Dermis blood vessel endothelial cell (primary cell): ENCODE measurements around the gene ZBTB7C. TPM values are rescaled to one million over a fixed set of nuclear protein-coding genes. Genes with fewer than 3 reads are reported as not detected.

Experiments
- DNase-seq: peaks from one replicate; pipeline ENCODE4 v3.0.0; 2010
- total RNA-seq: library from RNA; depleted of rRNA; stranded (reverse); fragments of >200 nt; gene quantifications from 2 replicates; pipeline ENCODE4 v1.2.3, GENCODE V29; 2014

The ZBTB7C gene
- total RNA-seq, 1 donor from 2014 or later = not detected

DNA sequence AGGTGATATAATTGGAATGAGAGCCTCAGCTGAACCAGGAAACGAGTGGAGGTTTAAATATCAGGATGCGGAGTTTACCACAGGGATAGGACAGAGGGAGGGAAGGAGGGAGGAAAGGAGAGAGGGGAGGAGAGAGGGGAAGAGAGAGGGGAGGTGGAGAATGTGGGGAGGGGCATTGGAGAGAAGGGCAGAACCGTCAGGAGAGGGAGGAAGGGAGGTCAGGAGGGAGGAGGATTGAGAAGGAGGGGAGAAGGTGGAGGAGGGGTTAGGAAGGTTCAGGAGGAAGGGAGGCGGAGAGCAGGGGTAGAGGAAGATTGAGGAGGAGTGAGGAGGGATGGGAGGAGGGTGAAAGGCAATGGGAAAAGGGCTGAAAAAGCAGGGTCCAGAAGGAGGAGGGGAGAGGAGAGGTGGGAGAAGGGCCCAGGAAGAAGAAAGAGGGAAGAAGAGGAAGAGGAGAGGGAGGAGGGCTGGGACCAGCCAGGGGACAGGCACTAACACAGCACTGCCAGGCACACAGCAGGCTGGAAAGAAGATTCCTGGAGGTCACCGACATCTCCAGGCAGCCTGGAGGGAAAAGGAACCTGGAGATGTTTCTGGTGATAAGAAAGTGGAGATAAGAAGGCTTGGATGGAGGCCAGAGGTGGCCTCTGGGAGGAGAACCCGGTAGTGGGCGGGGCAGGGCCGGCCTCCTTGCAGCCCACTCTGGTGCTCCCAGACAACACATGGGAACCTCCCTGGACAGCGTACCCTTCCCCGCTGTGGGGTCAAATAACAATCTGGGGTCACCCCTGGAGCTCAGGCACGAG is 302.0 kb downstream of the ZBTB7C start:
- DNase-seq = no peak

DNA sequence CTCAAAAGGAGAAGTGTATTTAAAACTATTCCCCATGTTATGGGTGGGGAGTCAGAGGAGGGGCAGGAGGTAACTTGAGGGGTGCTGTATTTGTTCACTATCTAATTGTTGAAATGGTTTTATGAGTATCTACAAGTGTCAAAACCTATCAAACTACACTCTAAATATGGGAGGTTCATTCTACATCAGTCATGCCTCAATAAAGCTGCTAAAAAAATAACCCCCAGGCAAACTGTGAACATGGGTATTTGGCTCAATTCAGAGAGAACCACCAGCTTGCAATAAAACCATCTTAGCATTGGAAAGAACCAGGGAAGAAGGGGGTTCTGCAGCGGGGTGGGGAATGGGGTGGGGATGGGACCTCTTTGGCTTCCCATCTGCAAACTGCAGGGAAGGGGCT is 302.7 kb downstream of the ZBTB7C start:
- no peak for DNase-seq

DNA sequence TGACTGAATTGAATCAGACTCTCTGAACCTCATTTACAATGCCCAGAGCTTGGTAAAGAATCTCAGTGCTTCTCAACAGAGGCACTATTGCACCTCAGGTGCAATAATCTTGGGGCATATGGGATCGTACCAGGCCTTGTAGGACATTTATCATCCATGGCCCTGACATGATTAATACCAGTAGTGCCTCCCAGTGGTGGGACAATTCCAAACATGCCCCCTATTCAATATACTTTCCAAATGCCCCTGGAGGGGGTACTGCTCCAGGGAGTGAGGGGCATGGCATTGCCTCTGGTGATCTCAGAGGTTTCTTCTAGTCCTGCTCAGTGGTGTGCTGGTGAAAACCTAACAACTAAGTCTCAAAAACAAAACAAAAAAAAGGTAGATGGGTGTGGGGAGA is 303.9 kb downstream of the ZBTB7C start:
- peak; percentile 3 for DNase-seq

DNA sequence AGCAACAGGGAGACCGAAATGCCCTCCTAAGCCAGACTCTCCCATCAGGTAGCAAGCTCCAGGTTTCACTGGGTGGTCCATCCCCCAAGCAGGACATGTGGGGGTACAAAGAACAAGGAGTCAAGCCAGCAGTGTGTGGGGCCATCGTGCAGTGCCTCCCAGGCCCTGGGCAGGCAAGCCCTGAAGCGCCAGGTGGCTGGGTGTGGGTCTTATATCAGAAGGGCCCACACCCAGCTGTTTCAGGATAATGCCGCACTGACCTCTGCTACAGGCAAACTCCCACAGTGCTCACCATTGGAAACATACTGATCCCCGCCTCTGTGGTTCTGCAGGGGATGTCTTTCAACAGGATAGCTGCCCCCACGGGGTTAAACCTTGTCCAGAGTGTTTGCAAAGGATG is 304.5 kb downstream of the ZBTB7C start:
- no peak for DNase-seq

DNA sequence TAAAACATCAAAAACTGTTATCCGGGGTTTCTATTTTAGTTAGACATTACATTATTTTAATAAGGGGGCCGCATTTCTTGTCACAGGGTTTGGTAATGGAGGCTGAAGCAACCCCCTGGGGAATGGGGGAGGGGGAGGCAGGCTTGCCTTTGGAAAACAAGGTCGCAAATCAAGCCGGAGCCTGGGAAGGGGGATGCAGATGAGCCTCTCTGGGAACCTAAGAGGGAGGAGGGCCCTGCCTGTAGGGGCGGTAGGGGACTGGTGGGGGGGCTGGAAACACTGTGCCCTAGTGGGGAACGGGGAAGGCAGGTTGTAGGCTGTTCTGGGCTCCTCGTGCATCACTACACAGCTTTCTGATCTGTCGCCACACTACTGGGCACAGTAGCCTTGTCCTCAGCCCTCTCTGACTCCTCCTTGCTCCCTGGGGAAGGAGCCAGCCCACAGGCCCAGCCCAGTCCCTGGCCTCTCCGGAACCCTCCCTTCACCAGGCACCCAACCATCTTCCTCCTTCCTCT is 308.5 kb downstream of the ZBTB7C start:
- no peak for DNase-seq

DNA sequence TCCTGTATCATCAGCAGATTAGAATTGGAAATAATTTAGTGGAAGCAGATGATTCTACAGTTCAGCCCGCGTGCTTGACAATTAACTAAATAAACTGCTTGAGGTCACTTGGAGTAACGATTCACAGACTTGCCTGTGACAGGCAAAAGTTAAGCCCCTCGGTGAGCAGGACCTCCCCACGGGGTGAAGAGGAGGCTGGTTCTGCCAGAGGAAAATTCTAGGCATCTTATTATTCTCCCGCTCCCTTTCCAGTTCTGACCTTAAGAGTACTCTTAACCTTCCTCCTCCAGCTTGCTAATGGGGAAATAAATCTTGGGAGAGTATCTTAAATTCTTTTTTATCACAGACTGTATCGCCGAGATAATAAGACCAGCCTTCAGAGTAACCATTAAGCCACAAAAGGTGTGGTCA is 309.0 kb downstream of the ZBTB7C start:
- DNase-seq = no peak

DNA sequence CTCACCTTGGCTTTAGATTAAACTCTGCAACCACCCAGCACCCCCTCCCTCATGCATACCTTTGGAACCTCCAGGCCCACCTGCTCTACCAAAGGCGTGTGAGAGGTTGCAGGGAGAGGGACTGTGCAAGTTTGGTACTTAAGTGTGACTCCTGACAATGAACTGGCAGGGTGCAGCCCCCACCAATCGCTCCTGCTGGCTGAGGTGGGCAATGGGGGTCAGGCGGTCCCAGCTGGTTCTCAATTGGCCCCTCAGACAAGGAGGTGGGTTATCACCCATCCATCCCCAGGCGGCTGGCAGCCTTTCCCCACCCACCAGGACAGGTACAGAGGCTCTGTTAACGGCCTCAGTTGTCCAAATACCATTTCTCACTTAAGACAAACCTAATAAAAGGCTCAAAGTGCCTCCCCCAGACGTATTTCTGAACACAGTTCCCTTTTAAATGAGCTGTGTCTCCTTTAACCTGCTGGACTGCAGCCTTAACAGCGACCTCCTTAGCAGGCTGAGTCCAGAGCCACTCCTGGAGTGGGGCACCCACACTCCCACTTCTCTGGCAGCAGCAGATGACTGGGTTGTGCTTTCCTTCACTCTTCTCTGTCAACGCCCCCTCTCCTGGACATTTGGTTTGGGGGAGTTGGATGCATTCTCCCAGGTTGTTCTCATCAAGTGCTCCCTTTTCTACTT is 309.6 kb downstream of the ZBTB7C start:
- DNase-seq = no peak

DNA sequence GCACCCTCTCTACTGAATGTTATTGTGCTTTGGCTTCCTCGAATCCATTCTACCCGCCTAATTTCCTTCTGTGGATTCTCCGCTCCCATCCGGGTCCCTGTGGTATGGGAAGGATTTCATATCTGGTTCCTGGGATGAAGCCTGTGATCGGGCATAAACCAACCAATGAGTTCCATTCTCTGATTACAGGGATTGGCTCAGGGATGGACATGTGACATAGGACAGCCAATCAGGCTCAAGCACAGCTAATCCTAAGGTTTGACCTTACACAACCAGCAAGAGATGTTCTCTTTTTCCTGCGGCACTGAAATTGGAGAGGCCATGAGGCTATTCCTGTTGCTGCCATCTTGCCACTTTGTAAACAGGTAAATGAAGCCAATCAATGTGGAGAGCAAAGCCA is 310.6 kb downstream of the ZBTB7C start:
- no peak for DNase-seq

DNA sequence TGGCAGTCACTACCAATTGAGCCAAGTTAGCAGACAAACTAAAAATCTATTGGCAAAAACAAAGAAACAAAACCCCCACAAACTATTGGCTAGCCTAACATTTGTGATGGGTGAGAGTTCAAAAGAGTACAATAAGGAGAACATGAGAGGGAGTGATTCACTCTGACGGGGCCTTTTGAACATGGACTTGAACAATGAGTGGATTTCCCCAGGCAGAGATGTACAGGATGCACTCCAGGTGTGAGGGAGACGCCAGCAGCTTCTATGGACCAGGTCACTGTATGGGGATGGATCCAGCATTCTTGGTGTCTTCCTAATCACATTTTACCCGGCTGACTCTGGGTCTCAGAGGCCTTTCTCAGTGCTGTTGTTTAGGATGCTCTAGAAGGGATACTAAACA is 311.2 kb downstream of the ZBTB7C start:
- DNase-seq = no peak

DNA sequence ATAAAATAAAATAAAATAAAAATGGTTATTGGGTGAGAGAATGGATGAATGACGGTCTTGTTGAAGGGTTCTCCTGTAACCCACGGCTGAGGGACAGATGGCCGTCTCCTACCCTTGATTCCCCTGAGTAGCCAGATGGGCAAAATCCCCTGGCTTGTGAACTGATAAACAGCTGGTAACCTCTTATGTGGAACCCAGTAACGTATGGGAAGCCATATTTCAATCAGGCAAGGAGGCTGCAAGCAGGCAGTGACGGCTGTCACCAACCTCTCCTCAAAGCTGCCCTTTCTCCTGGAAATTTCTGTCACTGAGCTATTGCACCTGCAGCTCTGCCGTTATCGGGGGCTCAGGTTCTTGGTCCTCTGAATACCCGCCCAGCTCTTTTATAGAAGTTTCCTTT is 313.5 kb downstream of the ZBTB7C start:
- no peak for DNase-seq

DNA sequence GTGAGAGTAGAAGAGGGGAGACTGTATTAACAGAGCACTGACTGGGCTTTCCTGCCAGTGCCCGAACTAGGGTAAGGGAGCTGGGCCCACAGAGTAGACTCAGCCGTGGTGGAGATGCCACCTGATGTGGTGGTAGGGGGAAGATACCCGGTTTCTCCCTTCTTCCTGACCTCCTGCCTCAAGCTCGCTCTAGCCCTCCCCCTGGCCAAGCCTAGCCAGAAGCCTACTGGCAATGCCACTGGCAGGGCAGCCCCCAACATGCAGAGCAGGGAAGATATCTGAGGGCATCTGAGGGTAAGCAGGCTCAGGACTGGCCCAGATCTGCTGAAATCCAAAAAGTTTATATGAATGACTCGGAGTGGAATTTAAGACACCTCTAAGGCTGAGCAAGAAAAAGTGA is 316.1 kb downstream of the ZBTB7C start:
- DNase-seq = no peak

DNA sequence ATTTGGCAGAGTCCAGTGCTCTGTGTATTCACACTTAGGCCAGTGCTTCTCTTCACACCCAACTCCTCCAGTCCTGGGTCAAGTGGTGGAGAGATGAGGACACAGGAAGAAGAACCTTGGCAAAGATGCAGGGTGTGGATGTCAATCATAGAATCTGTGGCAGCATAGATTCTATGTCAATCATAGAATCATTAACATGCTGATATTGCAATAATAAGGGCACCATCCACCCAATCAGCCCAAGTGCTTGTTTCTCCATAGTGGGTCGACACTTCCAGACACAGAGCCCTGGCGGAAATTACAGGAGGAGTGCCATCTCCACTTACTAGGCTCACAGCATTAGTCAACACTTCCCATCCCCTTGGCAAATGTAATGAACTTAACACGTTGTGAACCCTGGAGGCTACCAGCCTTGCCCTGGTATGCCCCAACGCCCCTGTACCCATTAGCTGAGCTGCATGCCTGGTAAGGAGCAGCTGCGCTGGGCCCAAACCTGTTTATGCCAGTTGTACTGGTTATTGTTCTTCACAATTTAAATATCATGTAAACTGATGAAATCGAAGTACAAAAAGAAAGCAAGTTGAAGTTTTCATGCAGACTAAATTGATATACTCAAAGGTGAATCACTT is 317.2 kb downstream of the ZBTB7C start:
- no peak for DNase-seq

DNA sequence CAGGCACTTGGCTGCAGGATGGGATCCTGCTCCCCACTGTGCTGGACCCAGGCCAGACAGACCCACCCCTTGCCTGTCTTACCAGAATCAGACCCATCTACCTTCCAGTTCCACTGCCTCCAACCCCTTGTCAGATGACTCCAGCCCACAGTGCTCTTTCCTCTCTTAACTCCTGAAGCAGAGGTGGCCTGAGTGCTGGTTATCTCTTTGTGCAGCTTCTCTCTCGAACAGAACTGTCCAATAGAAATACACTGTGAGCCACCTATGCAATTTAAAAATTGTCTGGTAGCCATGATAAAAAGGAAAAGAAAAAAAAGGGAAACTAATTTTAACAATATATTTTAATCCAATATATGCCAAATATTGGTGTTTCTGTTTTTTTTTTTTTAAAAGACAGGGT is 318.5 kb downstream of the ZBTB7C start:
- DNase-seq = no peak

DNA sequence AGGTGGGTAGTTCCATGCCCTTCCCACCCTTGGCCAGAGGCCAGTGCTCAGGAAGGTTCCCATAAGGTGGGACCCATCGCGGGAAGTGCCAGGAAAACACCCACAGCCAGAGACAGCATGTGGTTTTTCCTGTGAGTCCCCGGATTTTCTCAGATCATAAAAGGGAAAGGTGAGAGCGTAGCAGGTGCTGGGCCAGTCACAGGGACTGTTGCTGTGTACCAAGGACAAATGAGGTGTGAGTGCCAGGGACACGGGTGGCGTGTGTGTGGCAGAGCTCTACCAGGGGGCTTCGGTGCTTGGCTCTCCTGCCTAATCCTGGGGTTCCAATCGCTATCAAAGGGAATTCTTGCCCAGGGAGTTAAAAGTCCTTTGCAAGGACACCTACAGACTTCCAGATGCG is 319.2 kb downstream of the ZBTB7C start:
- DNase-seq = no peak

DNA sequence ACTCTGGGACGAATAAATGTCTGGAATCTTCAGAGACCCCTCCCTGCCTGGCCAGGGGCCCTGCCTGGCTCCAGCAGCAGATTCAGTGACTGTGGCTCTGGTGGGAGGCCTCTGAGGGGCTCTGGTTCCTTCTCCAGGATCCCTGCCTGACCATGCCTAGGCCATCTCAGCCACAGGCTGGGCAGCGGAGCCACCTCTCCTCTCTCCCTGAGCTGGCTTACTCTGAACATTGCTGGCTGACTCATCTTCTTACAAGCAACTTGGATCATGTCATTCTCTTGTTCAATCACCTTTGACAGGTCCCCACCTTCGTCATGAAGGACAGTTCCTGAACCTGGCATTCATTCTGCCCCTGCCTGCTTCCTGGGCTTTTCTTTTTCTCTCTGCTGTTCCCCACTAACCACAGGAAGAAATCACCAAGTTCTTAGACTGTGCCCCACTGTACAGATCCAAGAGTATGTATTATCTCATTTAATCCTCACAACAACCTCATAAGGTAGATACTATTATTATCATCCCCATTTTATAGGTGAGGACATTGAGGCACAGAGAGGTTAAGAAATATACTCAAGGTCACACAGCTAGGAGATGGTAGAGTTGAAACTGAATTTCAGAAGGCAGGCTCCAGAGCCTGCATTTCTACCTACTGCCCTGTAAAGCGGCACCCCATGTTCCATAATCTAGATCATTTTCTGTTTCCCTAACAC is 323.2 kb downstream of the ZBTB7C start:
- DNase-seq = no peak

DNA sequence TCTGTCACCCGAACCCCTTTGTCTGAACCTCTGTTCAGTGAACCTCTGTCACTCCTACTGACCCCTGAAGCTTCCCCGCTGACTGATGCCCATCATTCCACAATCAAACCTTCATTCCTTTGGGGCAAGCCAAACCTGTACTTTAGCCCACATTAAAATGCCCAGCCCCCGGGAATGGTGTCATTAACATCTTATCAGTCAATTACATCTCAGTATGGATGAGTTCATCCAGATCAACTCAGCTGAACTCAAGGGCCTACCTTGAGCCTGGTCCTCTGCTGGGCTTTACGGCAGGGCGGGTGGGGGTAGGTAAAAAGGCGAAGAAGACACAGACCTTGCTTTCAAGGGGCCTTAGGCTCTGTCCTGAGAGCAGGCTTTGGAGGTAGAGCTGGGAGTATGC is 324.3 kb downstream of the ZBTB7C start:
- no peak for DNase-seq

DNA sequence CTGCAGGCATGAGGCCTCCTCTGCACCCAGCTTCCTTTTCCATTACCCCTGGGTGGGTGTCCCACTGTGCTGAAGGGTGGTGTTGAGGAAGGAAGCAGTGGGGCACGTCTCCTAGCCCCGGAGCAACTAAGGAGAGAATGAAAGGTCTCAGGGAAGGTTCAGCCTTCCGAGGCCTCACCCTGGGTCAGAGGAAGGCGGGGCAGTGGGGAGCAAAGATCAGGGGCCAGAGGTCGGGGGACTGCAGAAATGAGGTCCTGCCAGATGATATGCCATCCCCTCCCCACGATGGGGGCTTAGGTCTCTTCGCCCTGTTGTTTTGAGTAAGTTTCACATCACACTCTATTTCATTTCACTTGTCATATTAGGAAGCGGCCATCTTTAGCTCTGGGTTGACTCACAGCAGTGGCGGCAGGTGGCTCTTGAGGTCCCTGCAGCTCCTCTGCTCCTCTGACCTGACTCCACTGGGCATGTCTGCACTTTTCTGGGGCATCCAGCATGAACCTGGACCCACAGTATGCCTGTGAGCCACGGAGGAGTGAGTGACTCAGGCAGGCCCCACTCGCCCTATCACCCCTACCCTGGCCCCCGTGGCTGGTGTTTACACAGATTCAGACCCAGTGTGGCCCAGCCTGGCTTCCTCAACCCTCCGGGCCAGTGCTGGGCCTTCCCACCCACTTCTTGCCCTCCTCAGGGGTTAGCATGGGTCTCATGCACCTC is 325.0 kb downstream of the ZBTB7C start:
- DNase-seq = no peak

DNA sequence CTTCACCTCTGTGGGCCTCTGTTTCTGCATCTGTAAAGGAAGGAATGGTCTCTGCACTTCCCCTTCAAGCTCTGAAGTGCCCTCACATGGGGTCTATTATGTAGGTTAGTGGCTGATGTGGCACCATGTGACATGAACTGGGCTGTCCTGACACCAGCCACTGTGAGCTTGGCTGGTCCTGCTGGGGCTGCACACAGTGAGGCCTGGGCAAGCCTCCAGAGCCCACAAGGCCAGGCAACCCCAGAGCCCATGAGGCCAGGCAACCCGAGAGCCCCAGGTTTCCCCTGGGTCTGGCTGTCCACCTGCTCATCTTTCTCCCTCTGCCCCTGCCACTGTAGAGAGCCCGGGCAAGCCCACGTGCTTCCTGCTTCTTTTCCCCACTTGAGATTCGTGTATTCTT is 328.6 kb downstream of the ZBTB7C start:
- DNase-seq = no peak

DNA sequence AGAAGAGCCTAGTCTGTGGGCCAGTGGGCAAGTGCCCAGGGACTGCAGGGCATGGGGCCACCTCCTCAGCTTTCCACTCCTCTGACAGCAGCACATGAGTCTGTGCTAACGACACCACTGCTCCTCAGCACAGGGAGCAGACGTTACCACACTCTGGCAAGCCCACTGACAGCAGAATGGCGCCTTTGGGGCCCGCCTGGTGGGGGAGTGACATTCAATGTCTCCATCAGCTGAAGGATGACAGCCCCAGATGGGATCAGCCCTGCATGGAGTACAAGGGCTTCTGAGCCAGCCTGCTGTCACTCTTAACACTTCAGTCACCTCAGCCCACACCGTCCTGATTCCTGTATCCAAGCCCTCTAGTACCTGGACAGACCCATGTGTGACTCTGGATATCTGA is 329.3 kb downstream of the ZBTB7C start:
- DNase-seq = no peak

DNA sequence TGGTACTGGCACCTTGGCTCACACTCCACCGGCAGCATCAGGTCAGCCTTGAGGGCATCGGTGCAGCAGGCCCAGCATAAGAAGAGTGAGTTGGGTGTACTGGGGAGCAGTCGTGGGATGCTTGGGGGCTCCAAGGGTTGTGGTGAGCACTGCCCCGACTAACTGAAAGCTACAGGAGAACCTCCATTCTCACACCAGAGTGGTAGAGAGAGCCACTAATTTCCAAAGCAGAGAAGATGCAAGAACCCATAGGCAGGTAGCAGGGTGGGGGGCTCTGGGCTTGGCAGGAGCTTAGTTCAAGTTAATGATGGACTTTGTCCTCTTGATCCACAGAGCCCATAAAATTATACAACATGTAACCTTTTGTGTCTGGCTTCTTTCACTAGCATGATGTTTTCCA is 330.7 kb downstream of the ZBTB7C start:
- DNase-seq = no peak

DNA sequence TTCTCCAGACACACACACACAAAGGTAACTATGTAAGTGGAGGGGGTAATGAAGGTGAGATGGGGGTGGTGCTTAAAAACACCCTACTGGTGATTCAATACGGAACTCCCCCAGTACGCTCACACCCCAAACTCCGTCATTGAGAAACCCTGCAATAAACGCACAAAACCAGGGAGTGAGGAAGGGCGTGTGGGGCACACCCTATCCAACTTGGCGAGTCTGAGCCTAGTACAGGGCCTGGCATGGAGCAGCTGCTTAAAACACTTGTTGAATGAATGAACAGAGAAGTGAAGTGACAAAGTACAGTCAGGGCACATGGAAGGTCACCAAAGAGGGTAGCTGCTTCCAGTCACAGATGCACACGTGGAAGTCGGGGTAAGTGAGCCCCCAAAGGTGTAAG is 331.9 kb downstream of the ZBTB7C start:
- DNase-seq = no peak

DNA sequence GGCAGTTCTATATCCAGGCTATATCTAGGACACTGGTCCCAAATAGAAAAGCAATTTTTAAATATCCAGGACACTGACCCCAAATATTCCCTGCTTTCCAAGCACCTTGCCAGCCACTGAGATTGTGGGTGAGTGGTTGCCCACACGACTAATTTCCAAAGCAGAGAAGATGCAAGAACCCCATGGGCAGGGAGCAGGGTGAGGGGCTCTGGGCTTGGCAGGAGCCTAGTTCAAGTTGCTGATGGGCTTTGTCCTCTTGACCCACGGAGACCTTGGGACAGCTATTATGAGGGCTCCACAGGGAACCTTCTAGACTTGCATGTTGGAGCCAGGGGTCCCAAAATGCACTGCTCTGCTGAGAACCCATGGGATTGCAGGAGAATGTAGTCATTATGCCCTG is 332.7 kb downstream of the ZBTB7C start:
- no peak for DNase-seq

DNA sequence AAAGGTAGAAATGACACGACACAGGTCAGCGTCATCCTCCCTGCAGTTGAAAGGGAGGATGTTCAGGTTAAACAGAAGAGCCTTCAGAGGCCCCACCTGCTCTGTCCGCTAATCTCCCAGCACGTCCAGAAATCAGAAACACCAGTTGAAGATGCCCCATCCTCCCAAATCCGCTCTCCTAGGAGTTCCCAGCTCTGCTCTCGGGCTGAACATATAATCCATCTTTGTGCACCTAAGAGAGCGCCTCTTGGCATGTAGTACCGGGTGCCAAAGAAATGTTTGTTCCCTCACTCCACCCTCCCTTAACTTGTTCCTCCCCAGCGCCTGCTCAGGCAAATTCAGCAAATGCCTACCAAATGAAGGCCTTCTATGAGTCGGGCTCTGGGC is 333.5 kb downstream of the ZBTB7C start:
- DNase-seq = no peak
